Trophoblast cell (in vitro differentiated cells and primary cell): Measurements from ENCODE around the gene MBNL2.

Experiments used
- DNase-seq, 2 donors: peaks; one replicate each; pipeline ENCODE4 v3.0.0-alpha.2; 2016
- H2AFZ ChIP-seq: 2 replicates; pipeline ENCODE4 v1.6.1; 2013; ENCODE audit warnings: low read length, moderate library complexity, mild to moderate bottlenecking; ENCODE audit not compliant: insufficient read depth, poor library complexity
- H2AK5ac ChIP-seq: 2 replicates; pipeline ENCODE4 v1.6.1; 2013; ENCODE audit warnings: mild to moderate bottlenecking, low read length
- H2BK120ac ChIP-seq: 2 replicates; pipeline ENCODE4 v1.6.1; 2013; ENCODE audit warnings: low read length, mild to moderate bottlenecking, moderate library complexity; ENCODE audit not compliant: insufficient read depth, poor library complexity
- H2BK12ac ChIP-seq: 2 replicates; pipeline ENCODE4 v1.6.1; 2013; ENCODE audit warnings: mild to moderate bottlenecking, low read length, moderate library complexity
- H2BK5ac ChIP-seq: 2 replicates; pipeline ENCODE4 v1.6.1; 2013; ENCODE audit warnings: low read length, low read depth, moderate library complexity, mild to moderate bottlenecking; ENCODE audit not compliant: poor library complexity
- H3K14ac ChIP-seq: 2 replicates; pipeline ENCODE4 v1.6.1; 2013; ENCODE audit warnings: mild to moderate bottlenecking, low read length
- H3K18ac ChIP-seq: 2 replicates; pipeline ENCODE4 v1.6.1; 2013; ENCODE audit warnings: mild to moderate bottlenecking, low read length
- H3K23ac ChIP-seq: 2 replicates; pipeline ENCODE4 v1.6.1; 2013; ENCODE audit warnings: low read length
- H3K27ac ChIP-seq: 2 replicates; pipeline ENCODE4 v1.5.1; 2013; ENCODE audit warnings: low read depth, mild to moderate bottlenecking, inconsistent platforms, low read length, moderate library complexity
- H3K27me3 ChIP-seq: 2 replicates; pipeline ENCODE4 v1.6.1; 2013; ENCODE audit warnings: inconsistent platforms, mild to moderate bottlenecking, low read length, moderate library complexity; ENCODE audit not compliant: insufficient read depth
- H3K36me3 ChIP-seq, 2 experiments: 1 replicate in 1 of 2; 2 replicates in 1 of 2; pipeline ENCODE4 v1.6.1; 2013; ENCODE audit warnings: low read length in 2 of 2, mild to moderate bottlenecking in 2 of 2, moderate library complexity in 1 of 2; ENCODE audit not compliant: insufficient read depth in 2 of 2, control insufficient read depth in 1 of 2
- H3K4ac ChIP-seq: 2 replicates; pipeline ENCODE4 v1.6.1; 2013; ENCODE audit warnings: low read depth, mild to moderate bottlenecking, low read length, moderate library complexity
- H3K4me1 ChIP-seq, 2 experiments: 1 replicate in 1 of 2; 2 replicates in 1 of 2; pipeline ENCODE4 v1.6.1; 2013; ENCODE audit warnings: low read length in 2 of 2, mild to moderate bottlenecking in 2 of 2, moderate library complexity in 1 of 2; ENCODE audit not compliant: insufficient read depth in 2 of 2, control insufficient read depth in 1 of 2
- H3K4me2 ChIP-seq: 2 replicates; pipeline ENCODE4 v1.6.1; 2013; ENCODE audit warnings: inconsistent platforms, mild to moderate bottlenecking, low read length, moderate library complexity
- H3K4me3 ChIP-seq: 2 replicates; pipeline ENCODE4 v1.5.1; 2013; ENCODE audit warnings: mild to moderate bottlenecking, low read depth, low read length, inconsistent platforms
- H3K79me1 ChIP-seq: one replicate; pipeline ENCODE4 v1.6.1; 2013; ENCODE audit warnings: low read length
- H3K79me2 ChIP-seq: 2 replicates; pipeline ENCODE4 v1.6.1; 2013; ENCODE audit warnings: low read length, mild to moderate bottlenecking; ENCODE audit not compliant: control insufficient read depth, insufficient read depth, poor library complexity
- H3K9ac ChIP-seq: 2 replicates; pipeline ENCODE4 v1.6.1; 2013; ENCODE audit warnings: mild to moderate bottlenecking, low read length
- H3K9me3 ChIP-seq: 2 replicates; pipeline ENCODE4 v1.6.1; 2013; ENCODE audit warnings: low read depth, mild to moderate bottlenecking, control low read depth, inconsistent platforms, low read length; ENCODE audit not compliant: insufficient read depth
- H4K12ac ChIP-seq: 2 replicates; pipeline ENCODE4 v1.6.1; 2013; ENCODE audit warnings: low read depth, mild to moderate bottlenecking, low read length, moderate library complexity
- H4K8ac ChIP-seq: 2 replicates; pipeline ENCODE4 v1.6.1; 2013; ENCODE audit warnings: low read depth, mild to moderate bottlenecking, low read length, moderate library complexity
- H4K91ac ChIP-seq: one replicate; pipeline ENCODE4 v1.6.1; 2013; ENCODE audit warnings: low read depth, mild to moderate bottlenecking, low read length, moderate library complexity
- WGBS: extraction: QIAGEN DNeasy Blood & Tissue Kit; methylation state at CpG from one replicate; pipeline ENCODE4 v1.1.7; 2013; ENCODE audit warnings: missing lambda C conversion rate; ENCODE audit not compliant: insufficient read length, insufficient coverage; ENCODE audit errors: extremely low coverage; 5-methylcytosine and 5-hydroxymethylcytosine counted together

MBNL2 gene

DNA sequence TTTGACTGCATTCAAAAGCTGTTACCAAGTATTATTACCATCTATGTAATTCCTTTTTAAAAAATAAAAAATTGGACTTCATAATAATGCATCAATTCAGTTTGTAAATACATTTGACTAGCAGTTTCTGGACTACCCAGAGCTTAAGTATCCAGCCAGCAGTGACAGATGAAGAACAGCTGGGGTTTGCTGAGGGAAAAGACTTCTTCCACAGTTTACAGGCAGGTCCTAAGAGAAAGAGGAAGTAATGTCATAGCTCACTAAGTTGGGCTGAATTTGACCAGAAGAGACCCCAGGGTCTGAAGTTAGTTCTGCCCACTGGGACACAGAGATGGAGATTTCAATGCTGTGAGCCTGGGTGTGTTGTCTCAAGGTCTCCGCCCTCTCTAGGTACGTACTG is 96.4 kb downstream of the MBNL2 start:
- H4K8ac ChIP-seq: no peak overlapping the region
- H3K4ac ChIP-seq: no peak overlapping the region
- no CpG with 5 or more reads among the region's 2 CpGs for WGBS
- H3K4me2 ChIP-seq: no peak overlapping the region
- H3K18ac ChIP-seq: peak overlapping the region; percentile 33
- no peak overlapping the region for H2BK120ac ChIP-seq
- no peak overlapping the region for H3K4me3 ChIP-seq
- H3K9ac ChIP-seq: no peak overlapping the region
- no peaks in the 10 kb centered on the region for H3K9me3 ChIP-seq
- H3K27me3 ChIP-seq: no peaks in the 10 kb centered on the region
- DNase-seq: no peak
- peaks cover 8% of the 10 kb centered on the region for H3K79me2 ChIP-seq
- H2AK5ac ChIP-seq: no peak overlapping the region
- H3K4me1 ChIP-seq: peaks cover 5 to 8% of the 10 kb centered on the region in 2 experiments
- no peak overlapping the region for H3K23ac ChIP-seq
- H4K12ac ChIP-seq: no peak overlapping the region
- no peak overlapping the region for H2AFZ ChIP-seq
- H2BK5ac ChIP-seq: no peak overlapping the region
- H4K91ac ChIP-seq: no peak overlapping the region
- H3K27ac ChIP-seq: no peak overlapping the region
- H2BK12ac ChIP-seq: no peak overlapping the region
- no peak overlapping the region for H3K14ac ChIP-seq
- no peaks in the 10 kb centered on the region for H3K79me1 ChIP-seq
- peaks cover 20 to 26% of the 10 kb centered on the region in 2 experiments for H3K36me3 ChIP-seq

DNA sequence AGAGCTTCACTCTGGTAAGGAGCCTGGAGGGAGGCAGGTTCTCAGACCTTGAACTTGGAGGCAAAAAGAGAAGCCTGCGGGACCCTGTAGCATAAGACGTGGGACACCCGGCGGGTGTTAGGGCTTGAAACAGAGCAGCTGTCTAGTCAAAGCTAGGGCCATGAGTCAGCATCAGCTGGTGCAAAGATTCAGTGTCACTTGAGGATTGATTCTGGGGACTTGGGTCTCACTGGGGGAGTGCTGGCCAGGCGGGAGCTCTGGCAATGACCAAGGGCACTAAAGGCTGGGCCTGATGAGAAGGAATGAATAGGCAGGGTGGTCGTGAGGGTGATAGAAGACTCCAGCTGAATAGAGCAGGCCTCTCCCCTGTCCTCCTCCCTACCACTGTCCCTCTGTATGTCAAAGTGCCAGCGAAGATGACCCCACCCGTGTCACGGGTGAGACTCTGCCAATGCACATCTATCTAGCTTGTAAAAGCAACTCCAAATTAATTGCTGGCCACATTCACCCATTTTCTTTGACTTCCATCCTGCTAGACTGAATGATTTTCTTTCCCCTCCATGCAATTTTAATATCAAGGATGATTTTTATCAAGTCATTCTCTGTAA is 97.1 kb downstream of the MBNL2 start:
- no peak overlapping the region for H2BK120ac ChIP-seq
- H3K79me1 ChIP-seq: no peaks in the 10 kb centered on the region
- WGBS: no CpG with 5 or more reads among the region's 9 CpGs
- peak overlapping the region; percentile 25 for H2AFZ ChIP-seq
- no peak overlapping the region for H3K4me2 ChIP-seq
- H3K4me3 ChIP-seq: no peak overlapping the region
- H3K4ac ChIP-seq: peak overlapping the region; percentile 37
- peaks cover 8% of the 10 kb centered on the region for H3K79me2 ChIP-seq
- H3K27me3 ChIP-seq: no peaks in the 10 kb centered on the region
- no peak overlapping the region for H4K91ac ChIP-seq
- peaks cover 5 to 8% of the 10 kb centered on the region in 2 experiments for H3K4me1 ChIP-seq
- DNase-seq: no peak
- no peak overlapping the region for H2BK12ac ChIP-seq
- no peak overlapping the region for H3K9ac ChIP-seq
- no peak overlapping the region for H4K12ac ChIP-seq
- no peak overlapping the region for H3K14ac ChIP-seq
- peak overlapping the region; percentile 33 for H3K18ac ChIP-seq
- no peak overlapping the region for H4K8ac ChIP-seq
- peaks cover 20 to 24% of the 10 kb centered on the region in 2 experiments for H3K36me3 ChIP-seq
- H3K9me3 ChIP-seq: no peaks in the 10 kb centered on the region
- H2AK5ac ChIP-seq: no peak overlapping the region
- no peak overlapping the region for H3K23ac ChIP-seq
- no peak overlapping the region for H2BK5ac ChIP-seq
- no peak overlapping the region for H3K27ac ChIP-seq

DNA sequence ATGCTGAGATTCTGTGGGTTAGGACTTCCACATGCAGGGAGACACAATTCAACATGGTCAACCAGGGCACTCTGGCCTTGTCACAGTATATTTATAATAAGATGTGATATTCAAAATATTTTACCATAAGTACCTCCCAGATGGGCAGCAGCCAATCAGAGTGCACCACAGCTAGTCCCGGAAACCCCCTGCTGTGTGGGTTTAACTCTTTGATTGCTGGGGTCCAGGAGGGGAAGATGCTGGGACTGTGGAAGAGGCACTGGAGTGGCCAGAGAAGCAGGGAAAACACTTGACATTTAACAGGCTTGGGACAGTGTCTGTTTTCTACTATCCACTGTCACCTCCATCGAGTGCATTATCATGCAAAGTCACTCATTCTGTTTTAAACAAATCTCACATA is 99.0 kb downstream of the MBNL2 start:
- Histone ChIP-seq H3K4ac (no peak overlapping the region), H3K9me3 (no peaks in the 10 kb centered on the region), H3K14ac (no peak overlapping the region), H3K9ac (no peak overlapping the region), H4K91ac (no peak overlapping the region), H3K27ac (no peak overlapping the region), H3K23ac (no peak overlapping the region), H3K79me2 (peaks cover 7% of the 10 kb centered on the region), H3K4me2 (no peak overlapping the region), H3K4me1 (peaks cover 5 to 8% of the 10 kb centered on the region in 2 experiments), H3K36me3 (peaks cover 16 to 21% of the 10 kb centered on the region in 2 experiments), H2BK12ac (no peak overlapping the region), H3K79me1 (no peaks in the 10 kb centered on the region), H2AFZ (no peak overlapping the region), H4K12ac (no peak overlapping the region), H2BK5ac (no peak overlapping the region), H2AK5ac (no peak overlapping the region), H4K8ac (no peak overlapping the region), H3K18ac (no peak overlapping the region), H3K4me3 (no peak overlapping the region), H3K27me3 (no peaks in the 10 kb centered on the region), H2BK120ac (no peak overlapping the region)
- no peak for DNase-seq
- WGBS: no CpG with 5 or more reads among the region's 2 CpGs

DNA sequence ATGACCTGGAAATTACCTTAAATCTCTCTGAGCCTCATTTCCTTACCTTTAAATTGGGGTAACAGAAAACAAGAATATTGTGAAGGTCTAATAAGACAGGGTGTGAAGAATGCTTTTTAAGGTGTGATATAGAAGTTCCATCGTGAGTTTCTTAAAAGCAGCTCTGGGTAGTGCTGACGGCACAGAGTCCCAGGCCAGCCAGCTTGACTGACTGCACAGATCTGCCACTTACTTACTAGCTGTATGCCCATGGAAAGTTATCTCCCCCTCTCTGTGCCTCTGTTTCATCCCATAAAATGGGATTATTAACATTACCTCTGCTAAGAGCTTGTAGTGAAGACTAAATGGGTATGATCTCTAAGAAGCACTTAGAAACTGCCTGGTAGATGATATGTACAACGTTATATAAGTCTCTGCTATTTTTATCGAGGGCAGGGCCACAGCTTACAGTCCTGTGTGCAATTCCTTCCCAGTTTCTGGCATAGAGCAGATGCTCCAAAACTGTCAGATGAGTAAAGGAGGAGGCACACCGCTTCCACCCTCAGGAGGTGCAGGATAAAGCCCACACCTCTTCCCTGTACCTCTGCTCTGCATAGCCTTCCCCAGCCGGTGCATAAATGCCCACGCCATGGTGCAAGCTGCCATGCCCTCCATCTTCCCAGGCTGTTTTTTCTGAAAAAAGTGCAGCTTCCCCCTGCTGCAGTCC is 99.6 kb downstream of the MBNL2 start:
- H3K27me3 ChIP-seq: no peaks in the 10 kb centered on the region
- no peak overlapping the region for H2BK5ac ChIP-seq
- no peak overlapping the region for H4K12ac ChIP-seq
- no peak overlapping the region for H4K91ac ChIP-seq
- H3K18ac ChIP-seq: no peak overlapping the region
- H3K4ac ChIP-seq: no peak overlapping the region
- H3K79me1 ChIP-seq: peaks cover under 1% of the 10 kb centered on the region
- H3K79me2 ChIP-seq: peaks cover 4% of the 10 kb centered on the region
- no peak overlapping the region for H2AK5ac ChIP-seq
- H3K4me1 ChIP-seq: peaks cover 5 to 8% of the 10 kb centered on the region in 2 experiments
- H3K4me2 ChIP-seq: no peak overlapping the region
- no peak overlapping the region for H2AFZ ChIP-seq
- no CpG with 5 or more reads among the region's 7 CpGs for WGBS
- H3K9me3 ChIP-seq: no peaks in the 10 kb centered on the region
- H3K36me3 ChIP-seq: peaks cover 11 to 16% of the 10 kb centered on the region in 2 experiments
- DNase-seq: no peak
- no peak overlapping the region for H3K4me3 ChIP-seq
- no peak overlapping the region for H2BK12ac ChIP-seq
- no peak overlapping the region for H4K8ac ChIP-seq
- no peak overlapping the region for H3K9ac ChIP-seq
- no peak overlapping the region for H3K23ac ChIP-seq
- H2BK120ac ChIP-seq: no peak overlapping the region
- no peak overlapping the region for H3K27ac ChIP-seq
- H3K14ac ChIP-seq: no peak overlapping the region
